Hepatocyte (in vitro differentiated cells): ENCODE measurements around the gene TOM1L1.

Source experiments
- EZH2phosphoT487 ChIP-seq: fragments of 200-600 bp; sonication (generic); IDR thresholded peaks from one replicate; pipeline ENCODE4 v1.6.1; 2018; ENCODE audit warnings: antibody characterized with exemption, mild to moderate bottlenecking, low read depth, moderate library complexity; ENCODE audit not compliant: unreplicated experiment, severe bottlenecking
- TF ChIP-seq, protein P1 (sequence below): fragments of 200-600 bp; sonication (generic); IDR thresholded peaks from 2 replicates; pipeline ENCODE4 v1.5.1; 2016; ENCODE audit warnings: antibody characterized with exemption, mild to moderate bottlenecking; ENCODE audit not compliant: poor library complexity

DNA sequence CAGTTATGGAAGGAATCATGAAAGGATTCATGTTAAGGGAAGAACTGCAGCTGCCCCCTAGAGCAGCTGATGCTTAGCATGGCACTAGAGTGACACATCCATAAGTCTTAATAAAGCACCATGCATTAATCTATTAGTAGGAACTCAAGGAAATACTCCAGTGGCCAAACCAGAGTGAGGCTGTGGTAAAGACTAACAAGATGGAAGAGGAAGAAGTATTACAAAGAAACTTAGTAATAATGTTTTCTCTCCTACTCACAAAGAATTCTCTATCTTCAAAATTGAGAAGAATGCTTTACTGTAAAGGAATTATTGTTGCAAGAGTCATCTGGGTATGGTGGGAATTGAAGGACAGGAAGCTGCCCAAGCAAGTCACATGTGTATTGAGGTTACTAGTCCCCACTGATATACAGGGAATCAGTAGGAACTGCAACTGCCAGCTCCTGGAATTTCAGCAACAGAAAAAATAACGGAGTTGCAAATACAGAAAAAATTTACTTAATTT, 29.9 kb upstream of the TOM1L1 start:
- TF ChIP-seq, protein P1, sequence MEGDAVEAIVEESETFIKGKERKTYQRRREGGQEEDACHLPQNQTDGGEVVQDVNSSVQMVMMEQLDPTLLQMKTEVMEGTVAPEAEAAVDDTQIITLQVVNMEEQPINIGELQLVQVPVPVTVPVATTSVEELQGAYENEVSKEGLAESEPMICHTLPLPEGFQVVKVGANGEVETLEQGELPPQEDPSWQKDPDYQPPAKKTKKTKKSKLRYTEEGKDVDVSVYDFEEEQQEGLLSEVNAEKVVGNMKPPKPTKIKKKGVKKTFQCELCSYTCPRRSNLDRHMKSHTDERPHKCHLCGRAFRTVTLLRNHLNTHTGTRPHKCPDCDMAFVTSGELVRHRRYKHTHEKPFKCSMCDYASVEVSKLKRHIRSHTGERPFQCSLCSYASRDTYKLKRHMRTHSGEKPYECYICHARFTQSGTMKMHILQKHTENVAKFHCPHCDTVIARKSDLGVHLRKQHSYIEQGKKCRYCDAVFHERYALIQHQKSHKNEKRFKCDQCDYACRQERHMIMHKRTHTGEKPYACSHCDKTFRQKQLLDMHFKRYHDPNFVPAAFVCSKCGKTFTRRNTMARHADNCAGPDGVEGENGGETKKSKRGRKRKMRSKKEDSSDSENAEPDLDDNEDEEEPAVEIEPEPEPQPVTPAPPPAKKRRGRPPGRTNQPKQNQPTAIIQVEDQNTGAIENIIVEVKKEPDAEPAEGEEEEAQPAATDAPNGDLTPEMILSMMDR, result no peak
- no peak for TF ChIP-seq EZH2phosphoT487
